Endothelial cell of umbilical vein (primary cell): ENCODE results near the gene AP1G2.

Experiments used
- CTCF ChIP-seq, 2 donors: IDR thresholded peaks; 1 replicate in 1 of 2; 2 replicates in 1 of 2; pipeline ENCODE4 v1.5.1; 2011; ENCODE audit warnings: low read length in 2 of 2, mild to moderate bottlenecking in 2 of 2, moderate library complexity in 2 of 2, control low read depth in 1 of 2, inconsistent platforms in 1 of 2, low read depth in 1 of 2; ENCODE audit not compliant: insufficient read depth in 1 of 2; ENCODE audit errors: extremely low read depth in 1 of 2
- EZH2 ChIP-seq: IDR thresholded peaks from 2 replicates; pipeline ENCODE4 v1.6.1; 2012; ENCODE audit warnings: borderline replicate concordance, low read depth, mild to moderate bottlenecking, moderate library complexity, low read length, inconsistent platforms; ENCODE audit not compliant: severe bottlenecking
- FOS ChIP-seq: IDR thresholded peaks from 2 replicates; pipeline ENCODE4 v1.6.1; 2011; ENCODE audit warnings: mild to moderate bottlenecking, low read length, moderate library complexity, borderline replicate concordance; ENCODE audit not compliant: insufficient read depth
- JUN ChIP-seq: IDR thresholded peaks from 2 replicates; pipeline ENCODE4 v1.6.1; 2011; ENCODE audit warnings: borderline replicate concordance, low read depth; ENCODE audit not compliant: insufficient read length, insufficient read depth
- MAX ChIP-seq: IDR thresholded peaks from 2 replicates; pipeline ENCODE4 v1.6.1; 2011; ENCODE audit not compliant: insufficient read depth, insufficient read length
- MYC ChIP-seq: IDR thresholded peaks from one replicate; pipeline ENCODE4 v1.6.1; 2011; ENCODE audit warnings: mild to moderate bottlenecking, low read depth, low read length
- POLR2A ChIP-seq: IDR thresholded peaks from 2 replicates; pipeline ENCODE4 v1.6.1; 2012; ENCODE audit warnings: low read depth, mild to moderate bottlenecking, control low read depth, low read length
- POLR2AphosphoS5 ChIP-seq: IDR thresholded peaks from 2 replicates; pipeline ENCODE4 v1.6.1; 2012; ENCODE audit warnings: low read depth, mild to moderate bottlenecking, control low read depth, low read length, moderate library complexity; ENCODE audit not compliant: insufficient read depth

DNA sequence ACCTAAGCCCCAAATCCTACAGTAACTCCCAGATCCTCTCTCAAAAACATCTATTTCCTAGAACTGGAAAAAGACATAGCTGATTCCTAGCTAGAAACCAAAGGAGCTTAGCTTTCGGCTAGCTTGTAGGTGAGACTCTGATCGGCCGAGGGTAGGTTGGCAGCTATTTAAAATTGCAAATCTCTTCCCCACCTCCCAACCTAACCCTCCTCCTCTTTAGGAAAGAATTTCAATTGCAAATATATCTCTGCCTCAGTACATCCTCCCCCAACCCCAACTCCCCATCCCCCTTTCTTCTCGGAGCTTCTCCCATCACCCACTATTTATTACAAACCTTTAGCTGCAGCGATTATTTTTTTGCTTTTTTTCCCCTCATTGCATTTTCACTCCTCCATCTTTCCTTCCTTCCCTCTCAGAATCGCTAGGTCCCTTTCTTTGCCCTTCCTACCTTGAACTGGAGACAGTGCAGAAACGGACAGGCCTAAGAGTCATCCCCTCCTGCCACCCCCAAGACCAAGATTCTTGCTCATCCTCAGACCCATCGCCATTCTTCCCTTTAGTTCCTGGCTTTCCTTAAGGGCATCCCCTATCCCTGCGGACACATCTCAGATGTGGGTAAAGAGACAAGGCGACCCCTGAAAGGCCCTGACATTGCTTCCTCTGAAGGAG, 29.4 kb downstream of the AP1G2 start:
- TF ChIP-seq POLR2A (no peak), CTCF (IDR thresholded peaks at IDR 0.05; ENCODE audit: extremely low read depth in 1 of 2, insufficient read depth in 1 of 2, low read depth in 1 of 2, low read length in 2 of 2) (no peak), EZH2 (no peak), POLR2AphosphoS5 (no peak), JUN (no peak), MAX (no peak), MYC (no peak), FOS (no peak)
